ENCODE data around the gene THSD8. TPM values are rescaled to one million over a fixed set of nuclear protein-coding genes. Genes with fewer than 3 reads are reported as not detected.

THSD8 gene
- total RNA-seq, result 0.13 TPM in 1 of 2 replicates, not detected in the other

DNA sequence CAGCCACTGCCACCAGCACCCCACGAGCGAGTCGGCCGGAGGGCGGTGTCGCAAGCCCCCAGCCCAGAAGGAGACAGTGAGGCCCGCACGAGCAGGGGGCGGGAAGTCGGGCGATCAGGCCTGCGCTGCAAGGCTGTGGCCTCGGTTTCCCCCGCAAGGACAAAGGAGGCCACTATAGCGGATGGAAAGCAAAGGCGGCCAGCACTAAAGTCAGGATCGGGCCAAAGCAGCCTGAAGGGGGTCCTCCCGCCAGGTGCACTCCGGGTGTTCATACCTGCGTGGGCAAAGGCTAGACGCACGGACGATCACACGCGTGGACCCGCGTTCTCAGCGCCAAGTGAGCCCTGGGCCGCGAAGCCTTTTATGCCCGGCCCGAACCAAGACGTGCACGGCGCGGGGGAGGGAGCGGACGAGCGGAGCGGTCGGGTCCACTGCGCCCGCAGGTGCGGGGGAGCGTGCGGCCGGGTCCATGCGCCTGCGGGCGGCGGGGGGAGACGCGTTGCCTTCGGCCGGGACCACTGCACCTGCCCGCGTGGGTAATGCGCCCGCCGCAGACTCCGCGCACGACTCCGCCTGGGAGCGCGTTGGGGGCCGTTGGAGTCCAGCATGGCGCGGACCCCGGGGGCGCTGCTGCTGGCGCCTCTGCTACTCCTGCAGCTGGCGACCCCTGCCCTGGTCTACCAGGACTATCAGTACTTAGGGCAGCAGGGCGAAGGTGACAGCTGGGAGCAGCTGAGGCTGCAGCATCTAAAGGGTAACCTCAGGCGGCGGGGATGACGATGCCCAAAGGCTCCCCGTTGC, at the start of gene THSD8, which contains the start of gene PRDX2:
Gene THSD8 (plus strand): TSS at position 604 of the 801 bp plus-strand sequence. CDS start 3 bp downstream, at position 607.
Gene PRDX2 (minus strand): TSS at position 335 of the 801 bp plus-strand sequence. CDS start 539 bp downstream, outside the sequence.

DNA sequence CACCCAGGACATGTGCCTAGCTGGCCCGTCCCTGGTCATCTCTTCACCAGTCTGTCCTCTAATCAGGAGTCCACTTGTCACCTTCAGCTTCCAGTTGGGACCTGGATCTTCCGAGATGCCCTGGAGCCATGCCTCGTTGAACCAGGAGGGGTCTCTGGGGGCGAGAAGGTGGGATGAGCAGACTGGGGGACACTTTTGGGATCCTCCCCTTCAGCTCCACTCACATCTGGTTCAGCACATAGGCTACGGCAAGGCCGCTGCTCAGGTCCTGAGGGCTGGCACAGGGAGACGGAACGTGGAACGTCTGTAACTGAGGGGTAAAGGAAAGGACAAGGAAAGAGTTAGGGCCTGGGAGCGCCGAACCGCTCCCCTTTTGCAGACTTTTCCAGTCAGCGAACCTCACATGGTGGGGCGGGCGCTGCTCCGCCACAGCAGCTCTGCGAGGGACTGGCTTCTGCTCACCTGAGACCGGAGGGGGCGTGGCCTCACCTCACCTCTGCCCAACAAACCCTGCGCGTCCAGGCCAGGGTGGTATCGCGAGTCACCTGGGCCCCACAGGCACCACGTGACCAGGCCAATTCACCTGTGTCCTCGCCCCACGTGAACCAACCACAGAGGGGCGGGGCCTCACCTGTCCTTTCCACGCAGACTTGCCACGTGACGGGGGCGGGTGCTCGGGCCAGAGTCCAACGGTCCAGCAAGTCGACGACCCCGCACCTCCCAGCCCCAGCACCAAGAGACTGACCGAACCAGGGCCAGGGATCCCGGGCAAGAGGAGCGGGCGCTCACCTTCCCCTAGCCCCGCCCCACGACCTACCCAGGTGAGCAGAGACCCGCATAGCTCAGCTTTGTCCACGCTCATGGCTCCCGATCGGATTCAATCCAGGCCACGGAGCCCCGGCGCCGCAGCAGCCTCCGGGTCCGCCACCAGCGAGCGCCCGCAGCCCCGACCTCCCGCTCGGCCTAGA, 27.0 kb upstream of the THSD8 start, which contains the start of gene HOOK2:
Gene HOOK2 (minus strand): TSS at position 965 of the 968 bp plus-strand sequence. CDS start 103 bp downstream, at position 862.

DNA sequence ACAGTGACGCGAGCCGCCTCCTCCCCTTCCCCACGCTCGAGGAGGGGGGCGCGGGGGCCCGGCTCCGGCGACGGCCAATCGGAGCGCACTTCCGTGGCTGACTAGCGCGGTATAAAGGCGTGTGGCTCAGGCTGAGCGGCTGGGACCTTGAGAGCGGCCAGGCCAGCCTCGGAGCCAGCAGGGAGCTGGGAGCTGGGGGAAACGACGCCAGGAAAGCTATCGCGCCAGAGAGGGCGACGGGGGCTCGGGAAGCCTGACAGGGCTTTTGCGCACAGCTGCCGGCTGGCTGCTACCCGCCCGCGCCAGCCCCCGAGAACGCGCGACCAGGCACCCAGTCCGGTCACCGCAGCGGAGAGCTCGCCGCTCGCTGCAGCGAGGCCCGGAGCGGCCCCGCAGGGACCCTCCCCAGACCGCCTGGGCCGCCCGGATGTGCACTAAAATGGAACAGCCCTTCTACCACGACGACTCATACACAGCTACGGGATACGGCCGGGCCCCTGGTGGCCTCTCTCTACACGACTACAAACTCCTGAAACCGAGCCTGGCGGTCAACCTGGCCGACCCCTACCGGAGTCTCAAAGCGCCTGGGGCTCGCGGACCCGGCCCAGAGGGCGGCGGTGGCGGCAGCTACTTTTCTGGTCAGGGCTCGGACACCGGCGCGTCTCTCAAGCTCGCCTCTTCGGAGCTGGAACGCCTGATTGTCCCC, 10.4 kb upstream of the THSD8 start, which contains the start of gene JUNB:
Gene JUNB (plus strand): TSS at position 142 of the 706 bp plus-strand sequence. CDS start 286 bp downstream, at position 428.

DNA sequence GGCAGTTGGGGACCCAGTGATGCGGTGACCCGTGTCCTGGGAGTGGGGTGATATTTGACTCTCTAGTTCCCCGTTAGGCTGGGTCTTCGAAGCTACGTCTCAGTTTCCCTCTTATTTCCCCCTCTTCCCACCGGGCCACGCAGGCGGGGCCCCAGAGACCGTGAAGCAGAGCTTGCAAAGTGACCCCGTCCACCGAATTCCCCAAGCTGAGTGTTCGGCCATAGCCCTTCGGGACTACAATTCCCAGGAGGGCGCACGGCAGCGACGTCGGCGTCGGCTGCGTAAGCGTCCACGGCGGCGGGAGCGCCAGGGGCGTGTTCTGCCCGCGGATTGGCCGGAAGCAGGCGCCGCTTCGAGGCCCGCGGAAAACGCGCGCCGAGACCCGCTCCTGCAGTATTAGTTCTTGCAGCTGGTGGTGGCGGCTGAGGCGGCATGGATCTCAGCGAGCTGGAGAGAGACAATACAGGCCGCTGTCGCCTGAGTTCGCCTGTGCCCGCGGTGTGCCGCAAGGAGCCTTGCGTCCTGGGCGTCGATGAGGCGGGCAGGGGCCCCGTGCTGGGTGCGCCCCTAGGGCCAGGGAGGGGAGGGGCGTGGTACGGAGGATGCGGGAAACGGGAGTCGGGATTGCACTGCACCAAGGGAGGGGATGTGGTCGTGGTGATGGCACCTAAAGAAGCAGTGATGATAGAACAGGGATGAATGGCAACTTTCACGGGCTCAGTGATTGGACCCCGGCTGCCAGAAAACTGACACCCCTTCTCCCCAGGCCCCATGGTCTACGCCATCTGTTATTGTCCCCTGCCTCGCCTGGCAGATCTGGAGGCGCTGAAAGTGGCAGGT, 4.6 kb downstream of the THSD8 start, which contains the start of gene RNASEH2A:
Gene RNASEH2A (plus strand): TSS at position 343 of the 840 bp plus-strand sequence. CDS start 90 bp downstream, at position 433.

DNA sequence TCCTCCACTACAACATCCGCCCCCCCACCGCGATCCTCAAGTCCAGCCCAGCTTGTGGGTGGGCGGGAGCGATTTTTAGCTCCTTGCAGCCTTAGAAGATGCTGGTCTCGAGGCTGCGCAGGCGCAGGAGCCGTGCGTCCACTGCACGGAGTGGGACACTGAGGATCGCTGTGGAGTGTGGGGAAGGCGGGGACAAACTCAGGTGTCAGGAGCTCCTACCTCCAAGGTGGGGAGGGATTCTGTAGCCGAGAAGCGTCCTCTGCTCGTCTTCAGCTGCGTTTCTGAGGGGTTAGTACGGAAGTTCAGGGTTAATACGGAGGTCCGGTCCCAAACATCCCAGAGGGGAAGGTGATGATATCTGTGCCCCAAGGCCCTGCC, 32.7 kb downstream of the THSD8 start, which contains the start of gene RTBDN:
Gene RTBDN (minus strand): TSS at position 14 of the 378 bp plus-strand sequence. CDS start 4,600 bp downstream, outside the sequence.

DNA sequence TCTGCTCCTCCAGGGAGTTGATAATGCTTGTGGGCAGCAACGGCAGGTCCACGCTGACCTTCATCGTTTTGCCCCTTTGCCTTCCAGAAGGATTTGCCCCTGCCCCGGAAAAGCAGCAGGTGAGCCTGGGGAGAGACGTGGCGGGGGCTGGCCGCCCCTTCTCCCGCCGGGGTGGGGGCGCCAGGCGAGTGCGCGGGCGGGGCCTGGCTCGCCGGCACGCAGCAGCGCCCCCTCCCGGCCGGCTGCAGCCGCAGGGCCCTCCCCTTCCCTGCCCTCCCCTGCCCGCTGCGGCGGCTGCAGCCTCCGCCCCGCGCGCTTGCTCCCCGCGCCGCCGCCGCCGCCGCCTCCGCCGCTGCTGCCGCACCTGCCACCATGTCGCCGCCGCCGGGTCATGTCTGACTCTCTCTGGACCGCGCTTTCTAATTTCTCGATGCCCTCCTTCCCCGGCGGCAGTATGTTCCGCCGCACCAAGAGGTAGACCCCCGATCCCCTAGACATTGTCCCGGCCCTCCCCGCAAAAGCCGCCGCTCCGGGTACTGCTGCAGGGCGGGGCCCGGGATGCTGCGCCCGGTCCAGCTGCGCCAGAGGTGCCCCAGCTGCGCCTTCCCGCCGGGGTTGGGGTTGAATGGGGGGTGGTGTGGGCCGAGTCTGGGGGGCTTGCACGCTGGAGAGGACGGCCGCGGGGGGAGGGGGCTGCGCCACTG, 36.5 kb downstream of the THSD8 start, which contains the start of gene MAST1:
Gene MAST1 (plus strand): TSS at position 334 of the 704 bp plus-strand sequence. CDS start 58 bp downstream, at position 392.

Other genes with a start within 250 kb of the THSD8 start
- gene ZNF490, start 191.3 kb upstream of the THSD8 start, total RNA-seq, result 7.3 and 9.6 TPM in 2 replicates
- gene ZNF791, start 191.1 kb upstream of the THSD8 start, total RNA-seq, result 13.7 and 15.4 TPM in 2 replicates
- 60.0 and 60.9 TPM in 2 replicates for gene MAN2B1, start 135.3 kb upstream of the THSD8 start, total RNA-seq
- gene WDR83, start 135.3 kb upstream of the THSD8 start, total RNA-seq, result 8.8 and 9.8 TPM in 2 replicates
- 58.8 and 66.5 TPM in 2 replicates for gene DHPS, start 120.2 kb upstream of the THSD8 start, total RNA-seq
- not detected in 2 replicates for gene GNG14, start 114.1 kb upstream of the THSD8 start, total RNA-seq
- gene FBXW9, start 105.4 kb upstream of the THSD8 start, total RNA-seq, result 5.5 and 6.4 TPM in 2 replicates
- gene TNPO2, start 78.1 kb upstream of the THSD8 start, total RNA-seq, result 50.6 and 71.6 TPM in 2 replicates
- 78.1 and 93.8 TPM in 2 replicates for gene TRIR, start 67.4 kb upstream of the THSD8 start, total RNA-seq
- 61.8 and 67.5 TPM in 2 replicates for gene GET3, start 64.6 kb upstream of the THSD8 start, total RNA-seq
- not detected in 2 replicates for gene BEST2, start 50.3 kb upstream of the THSD8 start, total RNA-seq
- 18.5 and 26.7 TPM in 2 replicates for gene HOOK2, start 26.5 kb upstream of the THSD8 start, total RNA-seq
- 77.3 and 101 TPM in 2 replicates for gene JUNB, start 10.6 kb upstream of the THSD8 start, total RNA-seq
- 188 and 217 TPM in 2 replicates for gene PRDX2, start 269 bp upstream of the THSD8 start, total RNA-seq
- 8.8 and 9.9 TPM in 2 replicates for gene RNASEH2A, start 4.5 kb downstream of the THSD8 start, total RNA-seq
- not detected in 2 replicates for gene RTBDN, start 32.5 kb downstream of the THSD8 start, total RNA-seq
- gene MAST1, start 36.4 kb downstream of the THSD8 start, total RNA-seq, result 0.07 and 0.36 TPM in 2 replicates
- gene DNASE2, start 79.4 kb downstream of the THSD8 start, total RNA-seq, result 40.5 and 57.0 TPM in 2 replicates
- not detected in 2 replicates for gene KLF1, start 85.1 kb downstream of the THSD8 start, total RNA-seq
- gene GCDH, start 89.1 kb downstream of the THSD8 start, total RNA-seq, result 16.0 and 23.4 TPM in 2 replicates
- gene SYCE2, start 117.2 kb downstream of the THSD8 start, total RNA-seq, result 0.07 and 0.23 TPM in 2 replicates
- gene FARSA, start 131.6 kb downstream of the THSD8 start, total RNA-seq, result 71.0 and 86.5 TPM in 2 replicates
- gene CALR, start 136.5 kb downstream of the THSD8 start, total RNA-seq, result 1,777 and 1,839 TPM in 2 replicates
- 108 and 160 TPM in 2 replicates for gene RAD23A, start 143.8 kb downstream of the THSD8 start, total RNA-seq
- gene GADD45GIP1, start 155.2 kb downstream of the THSD8 start, total RNA-seq, result 9.5 and 12.9 TPM in 2 replicates
- gene DAND5, start 167.5 kb downstream of the THSD8 start, total RNA-seq, result 0.07 and 0.13 TPM in 2 replicates
- 125 and 151 TPM in 2 replicates for gene NFIX, start 193.4 kb downstream of the THSD8 start, total RNA-seq

Data from smooth muscle cell of the pulmonary artery (primary cell).